Measurements from ENCODE around the gene ZMYM2. TPM values are rescaled to one million over a fixed set of nuclear protein-coding genes. Genes with fewer than 3 reads are reported as not detected.

ZMYM2 gene
- total and polyA plus RNA-seq, 2 donors (not counting 1 experiment from before 2014, with no cell fraction given): 37.3 to 63.4 TPM

- H3K27me3 ChIP-seq (ENCODE audit: control insufficient read depth, insufficient read depth, low read length): no peaks in the 10 kb centered on the region
- DNase-seq (ENCODE audit: low read depth in 2 of 2): no peak
- H3K4me2 ChIP-seq (ENCODE audit: extremely low read depth, insufficient read depth, low read length): no peak overlapping the region
- H3K79me2 ChIP-seq (ENCODE audit: control insufficient read depth, insufficient read depth, low read length): no peaks in the 10 kb centered on the region
- H3K4me3 ChIP-seq (replicated peaks in 1 of 4; ENCODE audit: control extremely low read depth in 1 of 4, insufficient read depth in 1 of 4, low read depth in 3 of 4, low read length in 4 of 4): no peak overlapping the region
- no peak overlapping the region for H3K9ac ChIP-seq (ENCODE audit: insufficient read depth, low read length)
- H3K36me3 ChIP-seq (ENCODE audit: control insufficient read depth, insufficient read depth, low read length): no peaks in the 10 kb centered on the region
- H3K4me1 ChIP-seq (ENCODE audit: control insufficient read depth, extremely low read depth, insufficient read depth, low read length): no peaks in the 10 kb centered on the region
- no peaks in the 10 kb centered on the region for H3K9me3 ChIP-seq (ENCODE audit: control insufficient read depth, insufficient read depth, low read depth, low read length)
- no peaks in the 10 kb centered on the region for H4K20me1 ChIP-seq (ENCODE audit: control insufficient read depth, extremely low read depth, insufficient read depth, low read length)
- H2AFZ ChIP-seq (ENCODE audit: low read length): no peak overlapping the region
- H3K27ac ChIP-seq (ENCODE audit: insufficient read depth, low read length): no peak overlapping the region
- no peak for TF ChIP-seq CTCF (conservative IDR thresholded peaks at IDR 0.05 in 1 of 2, IDR thresholded peaks at IDR 0.05 in 1 of 2; ENCODE audit: low read depth in 1 of 2, low read length in 2 of 2)
- TF ChIP-seq EZH2 (IDR thresholded peaks at IDR 0.05; ENCODE audit: low read length, missing control alignments): no peak
Observed at GRCh38 chr13:20024702-20025101, 66.2 kb downstream of the ZMYM2 start.

- TF ChIP-seq CTCF (conservative IDR thresholded peaks at IDR 0.05 in 1 of 2, IDR thresholded peaks at IDR 0.05 in 1 of 2; ENCODE audit: low read depth in 1 of 2, low read length in 2 of 2) (no peak), EZH2 (IDR thresholded peaks at IDR 0.05; ENCODE audit: low read length, missing control alignments) (no peak)
- Histone ChIP-seq H2AFZ (ENCODE audit: low read length) (no peak overlapping the region), H3K9me3 (ENCODE audit: control insufficient read depth, insufficient read depth, low read depth, low read length) (no peaks in the 10 kb centered on the region), H3K27me3 (ENCODE audit: control insufficient read depth, insufficient read depth, low read length) (no peaks in the 10 kb centered on the region), H3K4me3 (replicated peaks in 1 of 4; ENCODE audit: control extremely low read depth in 1 of 4, insufficient read depth in 1 of 4, low read depth in 3 of 4, low read length in 4 of 4) (no peak overlapping the region), H4K20me1 (ENCODE audit: control insufficient read depth, extremely low read depth, insufficient read depth, low read length) (no peaks in the 10 kb centered on the region), H3K36me3 (ENCODE audit: control insufficient read depth, insufficient read depth, low read length) (peaks cover 3% of the 10 kb centered on the region), H3K79me2 (ENCODE audit: control insufficient read depth, insufficient read depth, low read length) (no peaks in the 10 kb centered on the region), H3K4me2 (ENCODE audit: extremely low read depth, insufficient read depth, low read length) (no peak overlapping the region), H3K27ac (ENCODE audit: insufficient read depth, low read length) (no peak overlapping the region), H3K4me1 (ENCODE audit: control insufficient read depth, extremely low read depth, insufficient read depth, low read length) (no peaks in the 10 kb centered on the region), H3K9ac (ENCODE audit: insufficient read depth, low read length) (no peak overlapping the region)
- no peak for DNase-seq (ENCODE audit: low read depth in 2 of 2)
Observed at GRCh38 chr13:20028953-20029352, 70.4 kb downstream of the ZMYM2 start.

- Histone ChIP-seq H2AFZ (ENCODE audit: low read length) (no peak overlapping the region), H3K27ac (ENCODE audit: insufficient read depth, low read length) (no peak overlapping the region), H3K27me3 (ENCODE audit: control insufficient read depth, insufficient read depth, low read length) (no peaks in the 10 kb centered on the region), H4K20me1 (ENCODE audit: control insufficient read depth, extremely low read depth, insufficient read depth, low read length) (no peaks in the 10 kb centered on the region), H3K9ac (ENCODE audit: insufficient read depth, low read length) (no peak overlapping the region), H3K4me1 (ENCODE audit: control insufficient read depth, extremely low read depth, insufficient read depth, low read length) (no peaks in the 10 kb centered on the region), H3K4me2 (ENCODE audit: extremely low read depth, insufficient read depth, low read length) (no peak overlapping the region), H3K9me3 (ENCODE audit: control insufficient read depth, insufficient read depth, low read depth, low read length) (no peaks in the 10 kb centered on the region), H3K36me3 (ENCODE audit: control insufficient read depth, insufficient read depth, low read length) (peaks cover 5% of the 10 kb centered on the region), H3K4me3 (replicated peaks in 1 of 4; ENCODE audit: control extremely low read depth in 1 of 4, insufficient read depth in 1 of 4, low read depth in 3 of 4, low read length in 4 of 4) (no peak overlapping the region), H3K79me2 (ENCODE audit: control insufficient read depth, insufficient read depth, low read length) (no peaks in the 10 kb centered on the region)
- DNase-seq (ENCODE audit: low read depth in 2 of 2): no peak
- no peak for TF ChIP-seq CTCF (conservative IDR thresholded peaks at IDR 0.05 in 1 of 2, IDR thresholded peaks at IDR 0.05 in 1 of 2; ENCODE audit: low read depth in 1 of 2, low read length in 2 of 2)
- TF ChIP-seq EZH2 (IDR thresholded peaks at IDR 0.05; ENCODE audit: low read length, missing control alignments): no peak
Observed at GRCh38 chr13:20033486-20033885, 75.0 kb downstream of the ZMYM2 start.

All from fibroblast of lung (primary cell).